ENCODE data around the gene SMIM30.

The SMIM30 gene

GRCh38 chr7:113143486-113144257, 25.3 kb upstream of the SMIM30 start:
- in situ Hi-C loops (cut with MboI; ENCODE audit: low sequenced_read_pairs, unreplicated experiment) = no loop called here
- no peak for DNase-seq (ENCODE audit: low spot score)
- no peak for TF ChIP-seq CTCF (IDR thresholded peaks at IDR 0.05; ENCODE audit: borderline replicate concordance, control extremely low read depth, extremely low read depth, insufficient read depth, missing control alignments)

GRCh38 chr7:113142385-113143119, 24.2 kb upstream of the SMIM30 start:
- in situ Hi-C loops (cut with MboI; ENCODE audit: low sequenced_read_pairs, unreplicated experiment) = no loop called here
- no peak for TF ChIP-seq CTCF (IDR thresholded peaks at IDR 0.05; ENCODE audit: borderline replicate concordance, control extremely low read depth, extremely low read depth, insufficient read depth, missing control alignments)
- DNase-seq (ENCODE audit: low spot score) = no peak

DNA sequence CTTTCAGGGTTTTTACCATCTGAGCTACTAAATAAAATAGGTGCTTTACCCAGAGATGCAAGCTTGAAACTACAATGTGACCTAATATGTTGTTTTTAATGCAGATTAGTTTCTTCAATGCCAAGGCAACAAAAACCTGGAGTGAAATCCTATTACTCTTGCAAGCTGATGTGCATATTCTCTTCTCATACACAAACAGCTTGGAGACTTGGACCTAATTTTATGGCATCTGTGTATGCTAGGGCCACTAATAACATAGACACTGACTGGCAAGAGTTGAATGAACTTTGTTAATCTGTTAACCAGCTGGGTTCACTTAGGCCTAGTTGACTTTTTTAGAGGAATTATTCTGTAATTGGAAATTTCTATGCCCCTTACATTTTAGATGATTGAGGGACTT, 23.4 kb upstream of the SMIM30 start:
- no peak for TF ChIP-seq CTCF (IDR thresholded peaks at IDR 0.05; ENCODE audit: borderline replicate concordance, control extremely low read depth, extremely low read depth, insufficient read depth, missing control alignments)
- no peak for DNase-seq (ENCODE audit: low spot score)
- in situ Hi-C loops (cut with MboI; ENCODE audit: low sequenced_read_pairs, unreplicated experiment) = no loop called here

DNA sequence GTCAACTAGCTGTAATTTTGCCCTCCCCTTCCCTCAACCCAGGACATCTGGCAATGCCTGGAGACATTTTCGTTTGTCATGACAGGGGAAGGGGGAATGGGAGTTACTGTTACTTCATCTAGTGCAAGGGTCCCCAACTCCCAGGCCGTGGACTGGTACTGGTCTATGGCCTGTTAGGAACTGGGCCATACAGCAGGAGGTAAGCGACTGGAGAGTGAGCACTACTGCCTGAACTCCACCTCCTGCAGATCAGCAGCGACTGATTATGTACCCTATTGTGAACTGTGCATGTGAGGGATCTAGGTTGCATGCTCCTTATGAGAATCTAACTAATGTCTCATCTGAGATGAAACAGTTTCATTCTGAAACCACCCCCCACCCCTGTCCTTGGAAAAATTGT, 22.6 kb upstream of the SMIM30 start:
- no peak for TF ChIP-seq CTCF (IDR thresholded peaks at IDR 0.05; ENCODE audit: borderline replicate concordance, control extremely low read depth, extremely low read depth, insufficient read depth, missing control alignments)
- in situ Hi-C loops (cut with MboI; ENCODE audit: low sequenced_read_pairs, unreplicated experiment) = no loop called here
- no peak for DNase-seq (ENCODE audit: low spot score)

DNA sequence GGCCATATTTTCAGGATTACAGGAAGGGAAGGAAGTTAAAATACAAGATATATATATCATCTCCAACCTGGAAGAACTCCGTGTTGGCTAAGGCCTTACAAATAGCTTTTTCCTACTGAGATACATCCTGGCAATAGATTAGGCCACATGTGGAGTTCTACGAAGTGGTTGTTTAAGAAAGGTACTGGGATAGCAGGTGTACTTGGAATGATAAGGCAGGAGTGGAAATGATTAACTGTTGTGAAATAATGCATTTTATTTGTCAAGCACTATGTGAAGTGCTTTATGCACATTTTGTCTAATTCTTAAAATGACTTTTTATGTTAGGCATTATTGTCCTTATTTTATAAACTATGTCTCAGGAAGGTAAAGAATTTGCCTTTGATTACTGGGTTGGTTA, 18.9 kb upstream of the SMIM30 start:
- TF ChIP-seq CTCF (IDR thresholded peaks at IDR 0.05; ENCODE audit: borderline replicate concordance, control extremely low read depth, extremely low read depth, insufficient read depth, missing control alignments) = no peak
- in situ Hi-C loops (cut with MboI; ENCODE audit: low sequenced_read_pairs, unreplicated experiment) = no loop called here
- DNase-seq (ENCODE audit: low spot score) = no peak

DNA sequence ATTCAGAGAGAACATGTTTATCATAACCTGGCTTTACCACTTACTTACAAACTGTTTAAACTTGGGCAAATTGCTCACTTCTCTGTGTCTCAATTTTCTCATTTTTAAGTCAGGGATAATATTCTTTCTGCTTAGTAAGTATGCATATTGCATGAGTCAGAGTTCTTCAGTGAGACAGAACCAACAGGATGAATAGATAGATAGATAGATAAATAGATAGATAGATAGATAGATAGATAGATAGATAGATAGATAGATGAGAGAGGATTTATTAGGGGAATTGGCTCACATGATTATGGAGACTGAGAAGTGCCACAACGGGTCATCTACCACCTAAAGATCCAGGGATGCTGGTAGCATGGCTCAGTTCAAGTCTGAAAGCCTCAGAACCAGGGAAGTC, 15.7 kb upstream of the SMIM30 start:
- no peak for TF ChIP-seq CTCF (IDR thresholded peaks at IDR 0.05; ENCODE audit: borderline replicate concordance, control extremely low read depth, extremely low read depth, insufficient read depth, missing control alignments)

More for the DNA sequence above, 15.7 kb upstream of the SMIM30 start:
- in situ Hi-C loops (cut with MboI; ENCODE audit: low sequenced_read_pairs, unreplicated experiment) = no loop called here
- no peak for DNase-seq (ENCODE audit: low spot score)

Data from GM13976 (cell line).